HepG2 (cell line): ENCODE measurements around the gene CUEDC2. TPM values are rescaled to one million over a fixed set of nuclear protein-coding genes. Genes with fewer than 3 reads are reported as not detected.

Experiments used
- ARNT ChIP-seq: fragments of 450-650 bp; IDR thresholded peaks from 2 replicates; pipeline ENCODE4 v1.6.1; 2017
- CBFB ChIP-seq: sonication (generic); formaldehyde crosslinking; IDR thresholded peaks from 2 replicates; pipeline ENCODE4 v1.4.0; 2020; ENCODE audit warnings: missing genetic modification reagents
- IKZF1 ChIP-seq: fragments of 450-650 bp; IDR thresholded peaks from 2 replicates; pipeline ENCODE4 v1.7.1; 2016
- MEIS1 ChIP-seq: sonication (generic); formaldehyde crosslinking; IDR thresholded peaks from 2 replicates; pipeline ENCODE4 v1.9.0; 2021; ENCODE audit warnings: mild to moderate bottlenecking, missing genetic modification reagents, moderate library complexity, borderline replicate concordance
- MLX ChIP-seq: IDR thresholded peaks from 2 replicates; pipeline ENCODE4 v1.6.1; 2016
- NFYB ChIP-seq: sonication (generic); formaldehyde crosslinking; IDR thresholded peaks from 2 replicates; pipeline ENCODE4 v1.4.0; 2020; ENCODE audit warnings: missing genetic modification reagents
- PBX2 ChIP-seq: IDR thresholded peaks from 2 replicates; pipeline ENCODE4 v1.6.1; 2016; ENCODE audit warnings: control low read depth
- RBAK ChIP-seq: sonication (generic); formaldehyde crosslinking; IDR thresholded peaks from 2 replicates; pipeline ENCODE4 v1.5.1; 2020; ENCODE audit warnings: mild to moderate bottlenecking, missing genetic modification reagents
- REL ChIP-seq: sonication (generic); formaldehyde crosslinking; conservative IDR thresholded peaks from 2 replicates; pipeline ENCODE4 v1.8.0; 2022; ENCODE audit warnings: mild to moderate bottlenecking, missing genetic modification reagents, moderate library complexity
- SKIL ChIP-seq: sonication (generic); formaldehyde crosslinking; IDR thresholded peaks from 2 replicates; pipeline ENCODE4 v1.8.0; 2022; ENCODE audit warnings: missing genetic modification reagents, mild to moderate bottlenecking, moderate library complexity, borderline replicate concordance
- TAF1 ChIP-seq: sonication (generic); formaldehyde crosslinking; IDR thresholded peaks from 2 replicates; pipeline ENCODE4 v1.4.0; 2020; ENCODE audit warnings: missing genetic modification reagents
- TOE1 ChIP-seq: sonication (generic); formaldehyde crosslinking; IDR thresholded peaks from 2 replicates; pipeline ENCODE4 v1.4.0; 2020; ENCODE audit warnings: mild to moderate bottlenecking, missing genetic modification reagents
- ZFP91 ChIP-seq: sonication (generic); formaldehyde crosslinking; IDR thresholded peaks from 2 replicates; pipeline ENCODE4 v1.9.0; 2022; ENCODE audit warnings: missing genetic modification reagents, mild to moderate bottlenecking, borderline replicate concordance
- ZNF180 ChIP-seq: sonication (generic); formaldehyde crosslinking; IDR thresholded peaks from 2 replicates; pipeline ENCODE4 v1.4.0; 2020; ENCODE audit warnings: low read depth, missing genetic modification reagents, borderline replicate concordance
- ZNF3 ChIP-seq: IDR thresholded peaks from 2 replicates; pipeline ENCODE4 v1.7.0; 2017; ENCODE audit warnings: inconsistent platforms
- ZNF430 ChIP-seq: sonication (generic); formaldehyde crosslinking; IDR thresholded peaks from 2 replicates; pipeline ENCODE4 v1.9.0; 2021; ENCODE audit warnings: mild to moderate bottlenecking, missing genetic modification reagents
- ZNF569 ChIP-seq: sonication (generic); formaldehyde crosslinking; IDR thresholded peaks from 2 replicates; pipeline ENCODE4 v1.5.0; 2020; ENCODE audit warnings: mild to moderate bottlenecking, missing genetic modification reagents, moderate library complexity, borderline replicate concordance
- ZNF580 ChIP-seq: IDR thresholded peaks from 2 replicates; pipeline ENCODE4 v1.6.1; 2016; ENCODE audit warnings: low read depth, borderline replicate concordance
- ZNF691 ChIP-seq: sonication (generic); formaldehyde crosslinking; IDR thresholded peaks from 2 replicates; pipeline ENCODE4 v1.4.0; 2020; ENCODE audit warnings: missing genetic modification reagents, low read depth, mild to moderate bottlenecking, borderline replicate concordance
- ZNF773 ChIP-seq: sonication (generic); formaldehyde crosslinking; IDR thresholded peaks from 2 replicates; pipeline ENCODE4 v1.4.0; 2020; ENCODE audit warnings: missing genetic modification reagents, borderline replicate concordance
- ZNF777 ChIP-seq: sonication (generic); formaldehyde crosslinking; IDR thresholded peaks from 2 replicates; pipeline ENCODE4 v1.4.0; 2020; ENCODE audit warnings: missing genetic modification reagents
- polyA plus RNA-seq, 8 experiments: library from polyadenylated mRNA; depleted of rRNA in 3 of 8; stranded (reverse) in 7 of 8; unstranded in 1 of 8; fragments of >200 nt; fragmentation: Illumina TruSeq in 4 of 8; extraction: Trizol in 4 of 8; gene quantifications; 2 replicates each; pipeline versions ENCODE4 v1.2.1 to v1.2.3, GENCODE V29; 2011 to 2016; ENCODE audit warnings: low read depth in 4 of 8, missing spikeins in 1 of 8, mixed read lengths in 1 of 8; ENCODE audit not compliant: insufficient read depth in 1 of 8
- total RNA-seq, 5 experiments: library from RNA; depleted of rRNA; stranded (reverse); fragments of >200 nt; fragmentation: Illumina TruSeq; extraction: Trizol; gene quantifications; 2 replicates each; pipeline ENCODE4 v1.2.3, GENCODE V29; 2016; ENCODE audit warnings: low read depth in 1 of 5

CUEDC2 gene
- total and polyA plus RNA-seq, 2 of the 13 experiments (the other 11 are each of a cell fraction or from before 2014, with no cell fraction given), result 13.1 to 18.4 TPM

GRCh38 chr10:102419269-102420180, 12.8 kb downstream of the CUEDC2 start (continued):
- TF ChIP-seq MLX (CRISPR knock-in tag) (no peak), ZNF3 (CRISPR knock-in tag) (no peak), TOE1 (CRISPR knock-in tag) (no peak), CBFB (0 out of 2 replicates have a peak, but pooled peaks have one; percentile 26), ZNF580 (peak; percentile 77; the same call in 1 of the 2 replicates), ZNF180 (CRISPR knock-in tag) (no peak), PBX2 (no peak; the same call in 1 of the 2 replicates), REL (CRISPR knock-in tag) (no peak), RBAK (CRISPR knock-in tag) (no peak), MEIS1 (CRISPR knock-in tag) (no peak), TAF1 (CRISPR knock-in tag) (0 out of 2 replicates have a peak, but pooled peaks have one; percentile 4), ZNF430 (CRISPR knock-in tag) (peak; percentile 75; the same call in 1 of the 2 replicates), ZNF691 (CRISPR knock-in tag) (no peak), ZNF773 (CRISPR knock-in tag) (peak; percentile 88; the same call in 1 of the 2 replicates), ZNF569 (no peak), SKIL (CRISPR knock-in tag) (no peak; the same call in 1 of the 2 replicates), ZNF777 (CRISPR knock-in tag) (peak; percentile 74), ZFP91 (CRISPR knock-in tag) (peak; percentile 73), NFYB (CRISPR knock-in tag) (no peak), ARNT (no peak), IKZF1 (no peak)
